HG03097 (cell line): ENCODE data around the gene BCL11A.

Experiments used
- ATAC-seq: cut with Tn5 transposase; IDR thresholded peaks from one replicate; pipeline ENCODE4 v1.9.1; 2021; ENCODE audit not compliant: unreplicated experiment, low FRiP score

BCL11A gene

GRCh38 chr2:60512062-60512622, 41.3 kb downstream of the BCL11A start:
- no peak for ATAC-seq

- no peak for ATAC-seq
Measured at GRCh38 chr2:60510713-60511112, 42.7 kb downstream of the BCL11A start.

- no peak for ATAC-seq
Measured at GRCh38 chr2:60509066-60509465, 44.4 kb downstream of the BCL11A start.

- ATAC-seq, result no peak
Measured at GRCh38 chr2:60508339-60508917, 45.0 kb downstream of the BCL11A start.

GRCh38 chr2:60507211-60507965, 46.1 kb downstream of the BCL11A start:
- no peak for ATAC-seq

GRCh38 chr2:60505880-60506260, 47.6 kb downstream of the BCL11A start:
- no peak for ATAC-seq

- no peak for ATAC-seq
Measured at GRCh38 chr2:60505240-60505879, 48.1 kb downstream of the BCL11A start.

- no peak for ATAC-seq
Measured at GRCh38 chr2:60504049-60504448, 49.4 kb downstream of the BCL11A start.

- ATAC-seq, result no peak
Measured at GRCh38 chr2:60502144-60502543, 51.3 kb downstream of the BCL11A start.

GRCh38 chr2:60500861-60501260, 52.6 kb downstream of the BCL11A start:
- ATAC-seq, result no peak

GRCh38 chr2:60499651-60500265, 53.7 kb downstream of the BCL11A start:
- no peak for ATAC-seq

GRCh38 chr2:60498816-60499429, 54.5 kb downstream of the BCL11A start:
- no peak for ATAC-seq

- no peak for ATAC-seq
Measured at GRCh38 chr2:60498127-60498815, 55.2 kb downstream of the BCL11A start.

- ATAC-seq, result no peak
Measured at GRCh38 chr2:60497500-60497899, 56.0 kb downstream of the BCL11A start.

GRCh38 chr2:60496956-60497355, 56.5 kb downstream of the BCL11A start:
- ATAC-seq, result no peak

- ATAC-seq, result no peak
Measured at GRCh38 chr2:60496475-60496874, 57.0 kb downstream of the BCL11A start.

GRCh38 chr2:60495041-60495625, 58.3 kb downstream of the BCL11A start:
- ATAC-seq, result no peak

- ATAC-seq, result no peak
Measured at GRCh38 chr2:60493804-60494387, 59.6 kb downstream of the BCL11A start.

- ATAC-seq, result no peak
Measured at GRCh38 chr2:60492548-60492947, 60.9 kb downstream of the BCL11A start.
